Kidney (tissue), 14 donors: ENCODE results near the gene PNP. TPM values are rescaled to one million over a fixed set of nuclear protein-coding genes. Genes with fewer than 3 reads are reported as not detected.

Experiments
- DNase-seq, 5 donors: peaks; one replicate each; pipeline ENCODE4 v3.0.0-alpha.2; 2013 to 2020
- FAIRE-seq: peaks from 2 replicates; lab custom pipeline; 2012; peaks lifted over from hg19 to GRCh38; lab: Jason Lieb, UNC
- H3K27ac ChIP-seq, 2 donors: one replicate each; pipeline ENCODE4 v1.7.0; 2013; ENCODE audit warnings: low read depth in 2 of 2, low read length in 2 of 2, inconsistent platforms in 1 of 2
- H3K27me3 ChIP-seq: one replicate; pipeline ENCODE4 v1.7.1; 2013; ENCODE audit warnings: low read length, inconsistent platforms; ENCODE audit not compliant: control insufficient read depth, insufficient read depth
- H3K36me3 ChIP-seq, 3 donors: one replicate each; pipeline versions ENCODE4 v1.7.0 to v1.7.1; 2013; ENCODE audit warnings: low read length in 3 of 3, control low read depth in 1 of 3, inconsistent platforms in 1 of 3; ENCODE audit not compliant: insufficient read depth in 3 of 3, control insufficient read depth in 2 of 3
- H3K4me1 ChIP-seq, 3 donors: one replicate each; pipeline versions ENCODE4 v1.7.0 to v1.7.1; 2013; ENCODE audit warnings: low read length in 3 of 3, inconsistent platforms in 1 of 3, low read depth in 1 of 3; ENCODE audit not compliant: control insufficient read depth in 2 of 3, insufficient read depth in 2 of 3
- H3K4me3 ChIP-seq, 3 donors: one replicate each; pipeline versions ENCODE4 v1.7.0 to v1.8.1; 2013; ENCODE audit warnings: low read length in 3 of 3, control low read depth in 1 of 3, inconsistent platforms in 1 of 3
- H3K9ac ChIP-seq, 3 donors: one replicate each; pipeline versions ENCODE4 v1.7.0 to v1.7.1; 2013; ENCODE audit warnings: low read length in 3 of 3, control low read depth in 1 of 3, inconsistent platforms in 1 of 3
- H3K9me3 ChIP-seq, 3 donors: one replicate each; pipeline versions ENCODE4 v1.7.0 to v1.7.1; 2013; ENCODE audit warnings: low read length in 3 of 3, control low read depth in 1 of 3, inconsistent platforms in 1 of 3; ENCODE audit not compliant: control insufficient read depth in 2 of 3, insufficient read depth in 1 of 3
- intact Hi-C: fragments of 100-400 bp; cut with DNase I; formaldehyde crosslinking; loops from one replicate; pipeline ENCODE4 v1.11.1; 2022
- polyA plus RNA-seq: library from polyadenylated mRNA; stranded (reverse); fragments of 350-450 nt; fragmentation: Illumina TruSeq; extraction: RNeasy Lipid Tissue Mini Kit (QIAGEN cat#74804); gene quantifications from one replicate; pipeline ENCODE4 v1.2.3, GENCODE V29; 2014; ENCODE audit warnings: low read depth, low replicate concordance; ENCODE audit not compliant: insufficient read depth
- total RNA-seq: library from RNA; stranded (reverse); fragmentation: NEBNext Ultra II Directional; extraction: Animal tissue kit (Norgen Biotek cat#: 25700); gene quantifications from one replicate; pipeline ENCODE4 v1.2.1, GENCODE V29; 2021
- TF ChIP-seq, protein P1 (sequence below): IDR thresholded peaks from 3 replicates; pipeline ENCODE4 v1.5.1; 2012; ENCODE audit warnings: mild to moderate bottlenecking, moderate library complexity, borderline replicate concordance; ENCODE audit not compliant: insufficient read depth; ENCODE audit errors: extremely low read depth
- donor health status: control.
- donor health status: control.
- donor health status: control.
- donor health status: control.
- donor health status: control.
- donor health status: DM: yes; HTN: yes; CAD: no.
- donor health status: Normal renal cell carcinoma (clear cell type).

PNP gene
- total and polyA plus RNA-seq, 2 donors from 2014 or later: 80.7 to 183 TPM

DNA sequence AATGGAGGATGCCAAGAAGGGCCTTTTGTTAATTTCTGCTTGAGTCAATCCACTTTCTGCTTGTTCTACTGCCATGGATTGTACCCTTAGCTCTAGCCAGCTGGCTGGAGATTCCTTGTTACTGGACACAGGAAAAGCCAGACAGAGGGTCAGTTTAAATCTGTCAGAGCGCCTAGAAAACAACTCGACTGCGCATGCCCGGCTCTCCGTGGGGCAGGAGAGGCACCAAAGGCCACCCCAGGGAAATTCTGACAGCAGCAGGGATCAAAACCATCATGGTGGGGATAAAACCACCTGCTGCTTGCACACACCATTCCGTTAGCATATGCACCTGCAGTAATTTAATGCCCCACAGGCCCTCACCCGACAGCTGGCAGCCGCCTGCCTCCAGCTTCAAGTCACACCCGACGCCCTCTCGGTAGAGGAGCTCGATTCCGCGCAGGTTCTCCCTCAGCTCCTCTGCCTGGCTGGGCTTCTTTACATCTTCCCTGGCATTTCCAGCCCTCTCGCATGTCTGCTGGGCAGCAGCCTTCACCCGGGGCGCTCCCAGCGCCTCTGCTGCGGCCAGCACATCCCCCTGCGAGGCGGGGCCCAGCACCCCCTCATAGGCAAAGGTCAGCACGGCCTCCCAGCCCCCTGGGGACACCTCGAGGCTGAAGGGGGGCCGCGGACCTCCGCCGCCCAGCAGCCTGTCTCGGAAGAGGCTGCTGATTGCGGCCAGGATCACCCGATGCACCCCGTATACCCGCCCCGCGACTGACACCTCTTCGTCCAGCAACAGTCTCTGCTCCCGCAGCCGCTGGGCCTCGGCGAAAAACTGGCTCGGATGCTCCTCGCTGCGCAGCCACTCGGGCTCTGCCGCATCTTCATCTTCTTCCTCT is 34.3 kb upstream of the PNP start:
- TF ChIP-seq, protein P1, sequence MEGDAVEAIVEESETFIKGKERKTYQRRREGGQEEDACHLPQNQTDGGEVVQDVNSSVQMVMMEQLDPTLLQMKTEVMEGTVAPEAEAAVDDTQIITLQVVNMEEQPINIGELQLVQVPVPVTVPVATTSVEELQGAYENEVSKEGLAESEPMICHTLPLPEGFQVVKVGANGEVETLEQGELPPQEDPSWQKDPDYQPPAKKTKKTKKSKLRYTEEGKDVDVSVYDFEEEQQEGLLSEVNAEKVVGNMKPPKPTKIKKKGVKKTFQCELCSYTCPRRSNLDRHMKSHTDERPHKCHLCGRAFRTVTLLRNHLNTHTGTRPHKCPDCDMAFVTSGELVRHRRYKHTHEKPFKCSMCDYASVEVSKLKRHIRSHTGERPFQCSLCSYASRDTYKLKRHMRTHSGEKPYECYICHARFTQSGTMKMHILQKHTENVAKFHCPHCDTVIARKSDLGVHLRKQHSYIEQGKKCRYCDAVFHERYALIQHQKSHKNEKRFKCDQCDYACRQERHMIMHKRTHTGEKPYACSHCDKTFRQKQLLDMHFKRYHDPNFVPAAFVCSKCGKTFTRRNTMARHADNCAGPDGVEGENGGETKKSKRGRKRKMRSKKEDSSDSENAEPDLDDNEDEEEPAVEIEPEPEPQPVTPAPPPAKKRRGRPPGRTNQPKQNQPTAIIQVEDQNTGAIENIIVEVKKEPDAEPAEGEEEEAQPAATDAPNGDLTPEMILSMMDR: no peak
- H3K27me3 ChIP-seq: peaks cover 3% of the 10 kb centered on the region
- no peaks in the 10 kb centered on the region for H3K36me3 ChIP-seq
- intact Hi-C loops: no loop called here
- H3K9me3 ChIP-seq: no peaks in the 10 kb centered on the region
- peak overlapping the region; percentile 34 to 55 (median 50) for H3K4me3 ChIP-seq
- no peak overlapping the region for H3K9ac ChIP-seq
- DNase-seq (peak; percentile 38 to 89 (median 55)), FAIRE-seq (no peak)
- peaks cover 0 to 9% (median 0%) of the 10 kb centered on the region in 3 donors for H3K4me1 ChIP-seq
- H3K27ac ChIP-seq: no peak overlapping the region

GRCh38 chr14:20435582-20436362 is 33.4 kb upstream of the PNP start, which contains the start of gene KLHL33:
Gene KLHL33, minus strand, starts transcription at chr14:20436166. Its CDS starts 355 bp downstream, at chr14:20435811.
- intact Hi-C loops: no loop called here
- no peak within 1 kb of the TSS for H3K27ac ChIP-seq
- H3K27me3 ChIP-seq: peaks cover 3% of the 10 kb centered on the region
- FAIRE-seq (no peak), DNase-seq (no peak)
- H3K9me3 ChIP-seq: no peaks in the 10 kb centered on the region
- peaks cover 0 to 9% (median 0%) of the 10 kb centered on the region in 3 donors for H3K4me1 ChIP-seq
- H3K4me3 ChIP-seq: peak within 1 kb of the TSS in 2 of 3 donors; percentile 50 to 55
- H3K9ac ChIP-seq: no peak within 1 kb of the TSS
- H3K36me3 ChIP-seq: no peaks in the 10 kb centered on the region
- TF ChIP-seq, protein P1: no peak

DNA sequence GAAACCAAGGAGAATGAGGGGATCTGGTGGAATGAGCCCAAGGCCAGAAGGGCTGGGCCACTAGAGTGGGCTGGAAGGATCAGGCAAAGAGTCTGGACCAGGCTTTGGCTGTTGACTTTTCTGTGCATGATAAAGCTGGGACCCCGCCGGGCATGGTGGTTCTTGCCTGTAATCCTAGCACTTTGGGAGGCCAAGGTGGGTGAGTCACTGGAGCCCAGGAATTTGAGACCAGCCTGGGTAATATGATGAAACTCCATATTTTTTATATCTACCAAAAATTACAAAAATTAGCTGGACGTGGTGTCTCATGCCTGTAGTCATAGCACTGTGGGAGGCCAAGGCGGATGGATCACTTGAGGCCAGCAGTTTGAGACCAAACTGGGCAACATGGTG is 32.8 kb upstream of the PNP start:
- H3K4me1 ChIP-seq: peaks cover 0 to 9% (median 0%) of the 10 kb centered on the region in 3 donors
- no peaks in the 10 kb centered on the region for H3K36me3 ChIP-seq
- FAIRE-seq (no peak), DNase-seq (no peak)
- intact Hi-C loops: no loop called here
- no peak overlapping the region for H3K27ac ChIP-seq
- no peak overlapping the region for H3K9ac ChIP-seq
- peaks cover 3% of the 10 kb centered on the region for H3K27me3 ChIP-seq
- H3K9me3 ChIP-seq: no peaks in the 10 kb centered on the region
- no peak overlapping the region for H3K4me3 ChIP-seq
- TF ChIP-seq, protein P1: no peak
